G401 (cell line): ENCODE data around the gene PIAS1. TPM values are rescaled to one million over a fixed set of nuclear protein-coding genes. Genes with fewer than 3 reads are reported as not detected.
"Not testable (repeated sequence)": the region's sequence is repeated elsewhere in the genome, so short reads cannot be mapped to it uniquely, and the experiment has no call there.

Experiments used
- DNase-seq: peaks from one replicate; pipeline ENCODE4 v3.0.0-alpha.2; 2015; ENCODE audit warnings: low spot score
- in situ Hi-C: cut with HindIII; loops from 2 replicates; pipeline ENCODE4 v1.10.0; 2016; ENCODE audit warnings: low sequenced_read_pairs, mixed read lengths
- total RNA-seq: library from RNA; depleted of rRNA; stranded (reverse); fragments of >200 nt; shearing (Covaris generic); gene quantifications from 2 replicates; pipeline ENCODE4 v1.2.3, GENCODE V29; 2014

Gene PIAS1
- total RNA-seq, 1 experiment from 2014 or later: 44.8 TPM

DNA sequence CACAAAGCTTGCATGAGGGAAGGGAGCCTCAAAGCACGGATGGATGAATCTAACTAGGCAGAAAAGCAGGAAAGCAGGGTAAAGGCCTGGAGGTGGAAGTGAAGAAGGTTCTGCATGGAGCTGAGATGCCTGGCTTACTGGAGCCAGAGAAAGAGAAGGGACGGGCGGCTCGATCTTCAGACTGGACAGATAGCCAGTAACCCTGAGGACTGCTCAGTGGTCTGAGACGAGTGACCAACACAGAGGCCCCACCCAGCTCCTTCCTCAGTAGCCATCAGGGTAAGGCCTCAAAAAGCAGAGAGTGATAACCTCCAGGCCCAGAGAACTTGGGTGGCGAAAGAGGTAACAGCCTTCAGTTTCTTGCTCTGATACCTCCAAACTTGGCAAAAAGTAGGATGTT is 169.1 kb downstream of the PIAS1 start:
- in situ Hi-C loops: no loop called here
- no peak for DNase-seq

DNA sequence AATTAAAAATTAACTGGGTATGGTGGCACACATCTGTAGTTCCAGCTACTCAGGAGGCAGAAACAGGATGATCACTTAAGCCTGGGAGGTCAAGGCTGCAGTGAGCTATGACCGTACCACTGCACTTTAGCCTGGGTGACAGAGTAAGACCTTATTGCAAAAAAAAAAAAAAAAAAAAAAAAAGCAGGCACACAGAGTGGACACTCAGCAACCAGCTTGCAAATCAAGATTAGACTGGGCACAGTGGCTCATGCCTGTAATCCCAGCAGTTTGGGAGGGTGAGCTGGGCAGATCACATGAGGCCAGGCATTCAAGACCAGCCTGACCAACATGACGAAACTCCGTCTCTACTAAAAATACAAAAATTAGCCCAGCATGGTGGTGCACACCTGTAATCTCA is 170.0 kb downstream of the PIAS1 start:
- in situ Hi-C loops: no loop called here
- DNase-seq: no peak

DNA sequence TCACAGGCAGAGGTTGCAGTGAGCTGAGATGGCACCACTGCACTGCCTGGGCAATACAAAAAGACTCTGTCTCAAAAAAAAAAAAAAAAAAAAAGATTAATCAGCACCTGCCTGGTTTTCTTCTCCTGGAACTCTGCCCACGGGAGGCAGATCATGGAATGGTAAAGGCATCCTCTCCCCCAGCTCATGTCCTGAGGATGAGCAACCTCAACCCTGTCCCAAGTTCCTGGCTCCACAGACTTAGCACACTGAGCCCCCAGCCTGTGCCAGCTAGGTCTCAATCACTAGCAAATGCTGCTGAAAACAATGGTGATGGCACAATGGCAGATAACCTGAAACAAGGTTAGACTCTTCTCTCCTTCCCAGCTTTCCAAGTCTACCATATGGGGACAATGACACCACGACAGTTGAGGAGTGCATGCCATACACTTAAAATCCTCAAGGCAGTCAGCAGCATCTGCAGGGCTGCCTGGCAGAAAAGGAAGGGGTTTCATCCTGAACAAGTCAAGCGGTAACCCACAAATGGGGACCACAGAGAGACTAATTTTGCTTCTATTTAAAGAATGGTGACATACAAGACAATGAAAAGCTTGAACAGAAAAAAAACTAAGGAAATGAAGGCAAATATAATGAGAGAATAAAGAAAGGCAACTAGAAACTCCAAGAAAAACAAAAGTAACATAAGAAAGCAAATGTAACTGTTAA is 170.6 kb downstream of the PIAS1 start:
- in situ Hi-C loops: no loop called here
- no peak for DNase-seq

GRCh38 chr15:68225442-68225841 is 171.3 kb downstream of the PIAS1 start:
- in situ Hi-C loops, DNase-seq: not testable (repeated sequence)

DNA sequence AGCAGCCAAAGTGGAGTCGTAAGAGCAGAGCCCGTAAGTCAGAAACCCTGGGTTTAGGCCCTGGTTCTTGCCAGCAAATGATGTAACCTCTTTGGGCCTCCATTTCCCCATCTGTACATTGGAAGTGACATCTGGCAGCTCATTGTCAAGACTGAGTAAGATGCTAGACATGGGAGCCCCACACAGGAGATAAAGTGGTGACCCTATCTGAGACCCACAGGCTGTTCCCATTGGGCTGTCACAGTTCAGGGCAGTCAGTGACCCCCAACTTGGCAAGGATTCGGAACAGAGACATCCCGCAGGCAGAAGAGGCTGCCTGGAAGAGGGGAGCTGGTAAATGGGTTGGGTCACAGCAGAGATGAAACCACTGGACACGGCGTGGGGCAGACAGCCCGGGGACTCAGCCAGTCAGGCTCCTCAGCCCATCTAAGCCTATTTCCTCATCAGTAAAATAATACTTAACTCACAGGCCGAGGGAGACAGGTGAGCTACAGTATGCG is 173.6 kb downstream of the PIAS1 start:
- in situ Hi-C loops: no loop called here

GRCh38 chr15:68228143-68228970 is 174.2 kb downstream of the PIAS1 start:
- no peak for DNase-seq
- in situ Hi-C loops: no loop called here

More for the DNA sequence above, 173.6 kb downstream of the PIAS1 start:
- DNase-seq: no peak

- in situ Hi-C loops: no loop called here
- DNase-seq: no peak
Observed at GRCh38 chr15:68228971-68229385, 174.9 kb downstream of the PIAS1 start.

- in situ Hi-C loops: no loop called here
- DNase-seq: peak; percentile 86
Observed at GRCh38 chr15:68229386-68230156, 175.5 kb downstream of the PIAS1 start, which contains the start of gene CLN6. CLN6 (minus strand) TSS chr15:68229728; CDS start chr15:68229584, 144 bp downstream.

- peak; percentile 36 for DNase-seq
- in situ Hi-C loops: no loop called here
Observed at GRCh38 chr15:68230157-68231100, 176.3 kb downstream of the PIAS1 start.

DNA sequence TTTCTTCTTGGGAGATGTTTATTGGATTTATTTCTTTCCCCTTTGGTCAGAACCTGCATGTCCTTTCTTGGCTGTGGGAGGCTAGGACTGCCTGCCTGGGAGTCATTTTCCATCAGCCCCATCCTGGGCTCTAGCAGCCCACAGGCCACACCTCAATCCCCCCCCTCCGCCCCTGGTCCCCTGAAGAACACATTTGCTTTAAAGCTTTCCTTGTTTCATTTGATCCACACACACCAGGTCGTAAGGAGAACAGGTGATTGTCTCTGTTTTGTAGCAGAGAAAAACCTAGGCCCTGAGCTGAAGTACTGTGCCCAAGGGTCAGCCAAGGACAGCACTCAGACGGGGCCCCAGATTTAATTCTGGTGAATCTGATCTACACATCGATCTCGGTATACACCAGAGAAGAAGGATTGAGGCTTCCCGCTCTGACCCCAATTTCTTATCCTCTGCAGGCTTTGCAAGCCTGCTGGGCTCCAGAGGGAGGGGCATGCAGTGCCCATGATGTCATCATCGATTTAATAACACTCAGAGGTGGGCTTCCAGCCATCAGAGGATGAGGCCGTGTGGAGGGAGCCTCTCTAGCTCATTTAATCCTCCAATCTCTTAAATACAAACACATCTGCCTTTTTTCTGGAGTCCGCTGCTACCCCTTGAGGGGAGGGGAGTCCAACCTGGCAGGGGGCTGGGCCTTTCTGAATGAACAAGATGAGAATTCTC is 177.1 kb downstream of the PIAS1 start:
- in situ Hi-C loops: no loop called here
- DNase-seq: no peak

GRCh38 chr15:68232449-68232848 is 178.3 kb downstream of the PIAS1 start:
- in situ Hi-C loops: no loop called here
- DNase-seq: no peak

DNA sequence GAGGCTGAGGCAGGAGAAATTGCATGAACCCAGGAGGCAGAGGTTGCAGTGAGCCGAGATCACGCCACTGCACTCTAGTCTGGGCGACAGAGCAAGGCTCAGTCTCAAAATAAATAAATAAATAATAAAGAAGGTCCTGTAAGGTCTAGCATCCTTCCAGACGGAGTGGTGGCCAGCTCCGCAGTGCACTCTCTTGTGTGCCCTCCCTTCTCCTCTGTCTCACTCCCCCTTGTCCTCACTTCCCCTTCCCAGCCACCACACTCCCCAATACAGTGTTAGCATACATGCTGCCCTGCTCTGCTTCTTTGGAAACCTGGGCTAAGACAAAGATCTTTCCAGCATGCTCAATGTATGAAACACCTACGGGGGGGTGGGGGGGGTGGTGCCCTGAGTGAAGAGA is 178.8 kb downstream of the PIAS1 start:
- in situ Hi-C loops: no loop called here
- DNase-seq: no peak

DNA sequence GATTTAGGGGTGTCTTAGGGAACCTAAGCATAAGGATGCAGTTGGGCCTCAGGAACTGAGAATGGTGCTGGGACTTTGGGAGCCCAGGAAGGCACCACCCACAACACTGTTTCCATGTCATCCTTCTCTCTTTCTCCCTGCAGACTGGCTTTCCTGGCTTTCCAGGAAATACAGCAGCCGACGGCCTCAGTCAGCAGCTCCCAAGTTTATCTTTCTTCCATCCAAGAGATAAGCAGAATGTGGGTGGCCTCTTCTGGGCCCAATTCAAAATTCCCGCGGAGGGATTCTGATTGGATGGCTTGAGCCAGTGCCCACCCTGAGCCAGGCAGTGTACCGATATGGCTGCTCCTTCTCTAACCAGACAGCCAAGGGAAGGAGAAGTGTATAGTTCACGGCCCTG is 179.9 kb downstream of the PIAS1 start:
- in situ Hi-C loops: no loop called here
- DNase-seq: no peak

- DNase-seq, in situ Hi-C loops: not testable (repeated sequence)
Observed at GRCh38 chr15:68234520-68234919, 180.4 kb downstream of the PIAS1 start.

GRCh38 chr15:68235022-68235421 is 180.9 kb downstream of the PIAS1 start:
- in situ Hi-C loops: no loop called here
- DNase-seq: no peak

- no peak for DNase-seq
- in situ Hi-C loops: no loop called here
Observed at GRCh38 chr15:68239025-68239424, 184.9 kb downstream of the PIAS1 start.

GRCh38 chr15:68241088-68241935 is 187.2 kb downstream of the PIAS1 start:
- in situ Hi-C loops: no loop called here
- DNase-seq: no peak
